GM23338 (cell line): Measurements from ENCODE around the gene PIK3CG. TPM values are rescaled to one million over a fixed set of nuclear protein-coding genes. Genes with fewer than 3 reads are reported as not detected.

Experiments used
- ATAC-seq: fragments of 200-7000 bp; cut with Tn5 transposase; 3 replicates; pipeline ENCODE4 v1.9.1; 2020
- DNase-seq: peaks from one replicate; pipeline ENCODE4 v3.0.0-alpha.2; 2015; ENCODE audit warnings: low spot score
- H2AFZ ChIP-seq: fragments of 200-600 bp; sonication (generic); 2 replicates; pipeline ENCODE4 v1.8.0; 2016; ENCODE audit warnings: antibody characterized with exemption, mild to moderate bottlenecking, moderate library complexity
- H3F3A ChIP-seq: fragments of 200-600 bp; sonication (generic); replicated peaks from 2 replicates; pipeline ENCODE4 v1.8.0; 2017; ENCODE audit warnings: antibody characterized with exemption, mixed run types, low read depth
- H3K27ac ChIP-seq: fragments of 200-600 bp; sonication (generic); 2 replicates; pipeline ENCODE4 v1.6.1; 2016; ENCODE audit warnings: low read depth
- H3K27me3 ChIP-seq: fragments of 200-600 bp; sonication (generic); 2 replicates; pipeline ENCODE4 v1.8.0; 2016; ENCODE audit warnings: mild to moderate bottlenecking, mixed run types, moderate library complexity; ENCODE audit not compliant: insufficient read depth
- H3K36me3 ChIP-seq: fragments of 200-600 bp; sonication (generic); 2 replicates; pipeline ENCODE4 v1.8.0; 2016; ENCODE audit warnings: mild to moderate bottlenecking; ENCODE audit not compliant: insufficient read depth
- H3K4me1 ChIP-seq: fragments of 200-600 bp; sonication (generic); 2 replicates; pipeline ENCODE4 v1.8.0; 2016; ENCODE audit warnings: mild to moderate bottlenecking, moderate library complexity; ENCODE audit not compliant: insufficient read depth
- H3K4me2 ChIP-seq: fragments of 200-600 bp; sonication (generic); 2 replicates; pipeline ENCODE4 v1.7.1; 2017; ENCODE audit warnings: mixed run types
- H3K4me3 ChIP-seq: fragments of 200-600 bp; sonication (generic); 2 replicates; pipeline ENCODE4 v1.6.1; 2016; ENCODE audit warnings: mixed run types
- H3K79me2 ChIP-seq: fragments of 200-600 bp; sonication (generic); replicated peaks from 2 replicates; pipeline ENCODE4 v1.8.0; 2017; ENCODE audit warnings: mild to moderate bottlenecking; ENCODE audit not compliant: insufficient read depth
- H3K9me2 ChIP-seq: fragments of 200-600 bp; sonication (generic); 2 replicates; pipeline ENCODE4 v1.8.0; 2017; ENCODE audit not compliant: insufficient read depth
- H4K20me1 ChIP-seq: fragments of 200-600 bp; sonication (generic); replicated peaks from 2 replicates; pipeline ENCODE4 v1.8.0; 2017; ENCODE audit warnings: mild to moderate bottlenecking; ENCODE audit not compliant: insufficient read depth
- H3K27ac Mint-ChIP-seq: 2 replicates; pipeline ENCODE4 v1.8.0; 2020; ENCODE audit warnings: inconsistent platforms, mild to moderate bottlenecking, moderate library complexity, mixed read lengths
- H3K27me3 Mint-ChIP-seq: 3 replicates; pipeline ENCODE4 v1.8.0; 2022; ENCODE audit warnings: low read depth, mild to moderate bottlenecking, moderate library complexity, mixed read lengths, inconsistent platforms; ENCODE audit not compliant: insufficient read depth, poor library complexity
- H3K36me3 Mint-ChIP-seq: 3 replicates; pipeline ENCODE4 v1.8.0; 2021; ENCODE audit warnings: low read depth, mild to moderate bottlenecking, inconsistent platforms, moderate library complexity, mixed read lengths
- H3K4me1 Mint-ChIP-seq: 3 replicates; pipeline ENCODE4 v1.8.0; 2020; ENCODE audit warnings: mild to moderate bottlenecking, inconsistent platforms, mixed read lengths
- H3K4me3 Mint-ChIP-seq: 3 replicates; pipeline ENCODE4 v1.8.0; 2021; ENCODE audit warnings: moderate library complexity, mild to moderate bottlenecking, inconsistent platforms, mixed read lengths
- H3K9me3 Mint-ChIP-seq: 3 replicates; pipeline ENCODE4 v1.8.0; 2020; ENCODE audit warnings: moderate library complexity, mild to moderate bottlenecking, inconsistent platforms, mixed read lengths
- CREB1 ChIP-seq: fragments of 250-450 bp; sonication (Bioruptor Pico); IDR thresholded peaks from 2 replicates; pipeline ENCODE4 v1.5.0; 2020; ENCODE audit warnings: low read depth, mild to moderate bottlenecking, moderate library complexity
- CTCF ChIP-seq, 2 experiments: fragments of 200-600 bp in 1 of 2; sonication (generic) in 1 of 2; conservative IDR thresholded peaks; 2 replicates each; pipeline versions ENCODE4 v1.5.1 to v1.6.1; 2016 to 2017; ENCODE audit warnings: antibody characterized with exemption in 2 of 2, low read depth in 2 of 2, mild to moderate bottlenecking in 2 of 2, moderate library complexity in 1 of 2
- EZH2 ChIP-seq: fragments of 200-600 bp; sonication (generic); IDR thresholded peaks from one replicate; pipeline ENCODE4 v1.8.0; 2017; ENCODE audit warnings: antibody characterized with exemption, mild to moderate bottlenecking, low read depth; ENCODE audit not compliant: unreplicated experiment
- EZH2phosphoT487 ChIP-seq: fragments of 200-600 bp; sonication (generic); IDR thresholded peaks from one replicate; pipeline ENCODE4 v1.8.1; 2018; ENCODE audit warnings: antibody characterized with exemption; ENCODE audit not compliant: unreplicated experiment
- JUNB ChIP-seq: IDR thresholded peaks from one replicate; pipeline ENCODE4 v1.6.1; 2016; ENCODE audit warnings: antibody characterized with exemption; ENCODE audit not compliant: unreplicated experiment
- NANOG ChIP-seq: IDR thresholded peaks from 2 replicates; pipeline ENCODE4 v1.6.1; 2016; ENCODE audit warnings: antibody characterized with exemption, borderline replicate concordance
- POLR2AphosphoS5 ChIP-seq: IDR thresholded peaks from 2 replicates; pipeline ENCODE4 v1.6.1; 2016; ENCODE audit warnings: antibody characterized with exemption, low read depth
- STAT1 ChIP-seq: IDR thresholded peaks from one replicate; pipeline ENCODE4 v1.6.1; 2016; ENCODE audit warnings: antibody characterized with exemption; ENCODE audit not compliant: unreplicated experiment
- ZNF114 ChIP-seq: fragments of 250-450 bp; sonication (Bioruptor Pico); IDR thresholded peaks from 2 replicates; pipeline ENCODE4 v1.5.0; 2020; ENCODE audit warnings: mild to moderate bottlenecking, moderate library complexity
- ZNF331 ChIP-seq: fragments of 250-450 bp; sonication (Bioruptor Pico); IDR thresholded peaks from 2 replicates; pipeline ENCODE4 v1.5.0; 2020; ENCODE audit warnings: low read depth, mild to moderate bottlenecking, moderate library complexity
- polyA plus RNA-seq: library from polyadenylated mRNA; unstranded; fragments of >200 nt; fragmentation: Nextera tagmentation; extraction: Ambion mirVana; gene quantifications from 2 replicates; pipeline ENCODE4 v1.2.1, GENCODE V29; 2016
- total RNA-seq: library from RNA; depleted of rRNA; stranded (reverse); fragments of >200 nt; shearing (Covaris generic); gene quantifications from 2 replicates; pipeline ENCODE4 v1.2.3, GENCODE V29; 2014
- TF ChIP-seq, protein P1 (sequence below): IDR thresholded peaks from one replicate; pipeline ENCODE4 v1.6.1; 2018; ENCODE audit warnings: antibody characterized with exemption; ENCODE audit not compliant: unreplicated experiment
- TF ChIP-seq, protein P2 (sequence below): fragments of 250-450 bp; sonication (Bioruptor Pico); IDR thresholded peaks from 2 replicates; pipeline ENCODE4 v1.5.0; 2020; ENCODE audit warnings: mild to moderate bottlenecking, moderate library complexity
- TF ChIP-seq, protein P3 (sequence below): IDR thresholded peaks from 2 replicates; pipeline ENCODE4 v1.6.1; 2016; ENCODE audit warnings: antibody characterized with exemption

PIK3CG gene
- total and polyA plus RNA-seq, 2 experiments from 2014 or later = not detected

- DNase-seq (no peak), ATAC-seq (no peak)
- H3K27ac ChIP-seq = no peak overlapping the region
- no peak overlapping the region for H2AFZ ChIP-seq
- Mint-ChIP-seq H3K36me3 (no peaks in the 10 kb centered on the region), H3K27ac (no peak overlapping the region), H3K4me1 (no peaks in the 10 kb centered on the region), H3K27me3 (no peaks in the 10 kb centered on the region), H3K4me3 (no peak overlapping the region), H3K9me3 (peaks cover 4% of the 10 kb centered on the region; the same call in 2 of the 3 replicates)
- no peaks in the 10 kb centered on the region for H3F3A ChIP-seq
- no peaks in the 10 kb centered on the region for H3K27me3 ChIP-seq
- H3K36me3 ChIP-seq = no peaks in the 10 kb centered on the region
- no peak overlapping the region for H3K4me2 ChIP-seq
- 0 out of 2 replicates have a peak, but pooled peaks cover 7% of the 10 kb centered on the region for H3K9me2 ChIP-seq
- no peak overlapping the region for H3K4me3 ChIP-seq
- H3K79me2 ChIP-seq = no peaks in the 10 kb centered on the region
- TF ChIP-seq ZNF114 (CRISPR knock-in tag) (no peak), NANOG (no peak), CREB1 (CRISPR knock-in tag) (no peak), JUNB (no peak), ZNF331 (CRISPR knock-in tag) (no peak), EZH2 (no peak), CTCF (conservative IDR thresholded peaks at IDR 0.05; ENCODE audit: low read depth in 2 of 2) (no peak), POLR2AphosphoS5 (no peak), EZH2phosphoT487 (no peak), STAT1 (no peak)
- TF ChIP-seq, protein P1, sequence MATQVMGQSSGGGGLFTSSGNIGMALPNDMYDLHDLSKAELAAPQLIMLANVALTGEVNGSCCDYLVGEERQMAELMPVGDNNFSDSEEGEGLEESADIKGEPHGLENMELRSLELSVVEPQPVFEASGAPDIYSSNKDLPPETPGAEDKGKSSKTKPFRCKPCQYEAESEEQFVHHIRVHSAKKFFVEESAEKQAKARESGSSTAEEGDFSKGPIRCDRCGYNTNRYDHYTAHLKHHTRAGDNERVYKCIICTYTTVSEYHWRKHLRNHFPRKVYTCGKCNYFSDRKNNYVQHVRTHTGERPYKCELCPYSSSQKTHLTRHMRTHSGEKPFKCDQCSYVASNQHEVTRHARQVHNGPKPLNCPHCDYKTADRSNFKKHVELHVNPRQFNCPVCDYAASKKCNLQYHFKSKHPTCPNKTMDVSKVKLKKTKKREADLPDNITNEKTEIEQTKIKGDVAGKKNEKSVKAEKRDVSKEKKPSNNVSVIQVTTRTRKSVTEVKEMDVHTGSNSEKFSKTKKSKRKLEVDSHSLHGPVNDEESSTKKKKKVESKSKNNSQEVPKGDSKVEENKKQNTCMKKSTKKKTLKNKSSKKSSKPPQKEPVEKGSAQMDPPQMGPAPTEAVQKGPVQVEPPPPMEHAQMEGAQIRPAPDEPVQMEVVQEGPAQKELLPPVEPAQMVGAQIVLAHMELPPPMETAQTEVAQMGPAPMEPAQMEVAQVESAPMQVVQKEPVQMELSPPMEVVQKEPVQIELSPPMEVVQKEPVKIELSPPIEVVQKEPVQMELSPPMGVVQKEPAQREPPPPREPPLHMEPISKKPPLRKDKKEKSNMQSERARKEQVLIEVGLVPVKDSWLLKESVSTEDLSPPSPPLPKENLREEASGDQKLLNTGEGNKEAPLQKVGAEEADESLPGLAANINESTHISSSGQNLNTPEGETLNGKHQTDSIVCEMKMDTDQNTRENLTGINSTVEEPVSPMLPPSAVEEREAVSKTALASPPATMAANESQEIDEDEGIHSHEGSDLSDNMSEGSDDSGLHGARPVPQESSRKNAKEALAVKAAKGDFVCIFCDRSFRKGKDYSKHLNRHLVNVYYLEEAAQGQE = no peak
- TF ChIP-seq, protein P2, sequence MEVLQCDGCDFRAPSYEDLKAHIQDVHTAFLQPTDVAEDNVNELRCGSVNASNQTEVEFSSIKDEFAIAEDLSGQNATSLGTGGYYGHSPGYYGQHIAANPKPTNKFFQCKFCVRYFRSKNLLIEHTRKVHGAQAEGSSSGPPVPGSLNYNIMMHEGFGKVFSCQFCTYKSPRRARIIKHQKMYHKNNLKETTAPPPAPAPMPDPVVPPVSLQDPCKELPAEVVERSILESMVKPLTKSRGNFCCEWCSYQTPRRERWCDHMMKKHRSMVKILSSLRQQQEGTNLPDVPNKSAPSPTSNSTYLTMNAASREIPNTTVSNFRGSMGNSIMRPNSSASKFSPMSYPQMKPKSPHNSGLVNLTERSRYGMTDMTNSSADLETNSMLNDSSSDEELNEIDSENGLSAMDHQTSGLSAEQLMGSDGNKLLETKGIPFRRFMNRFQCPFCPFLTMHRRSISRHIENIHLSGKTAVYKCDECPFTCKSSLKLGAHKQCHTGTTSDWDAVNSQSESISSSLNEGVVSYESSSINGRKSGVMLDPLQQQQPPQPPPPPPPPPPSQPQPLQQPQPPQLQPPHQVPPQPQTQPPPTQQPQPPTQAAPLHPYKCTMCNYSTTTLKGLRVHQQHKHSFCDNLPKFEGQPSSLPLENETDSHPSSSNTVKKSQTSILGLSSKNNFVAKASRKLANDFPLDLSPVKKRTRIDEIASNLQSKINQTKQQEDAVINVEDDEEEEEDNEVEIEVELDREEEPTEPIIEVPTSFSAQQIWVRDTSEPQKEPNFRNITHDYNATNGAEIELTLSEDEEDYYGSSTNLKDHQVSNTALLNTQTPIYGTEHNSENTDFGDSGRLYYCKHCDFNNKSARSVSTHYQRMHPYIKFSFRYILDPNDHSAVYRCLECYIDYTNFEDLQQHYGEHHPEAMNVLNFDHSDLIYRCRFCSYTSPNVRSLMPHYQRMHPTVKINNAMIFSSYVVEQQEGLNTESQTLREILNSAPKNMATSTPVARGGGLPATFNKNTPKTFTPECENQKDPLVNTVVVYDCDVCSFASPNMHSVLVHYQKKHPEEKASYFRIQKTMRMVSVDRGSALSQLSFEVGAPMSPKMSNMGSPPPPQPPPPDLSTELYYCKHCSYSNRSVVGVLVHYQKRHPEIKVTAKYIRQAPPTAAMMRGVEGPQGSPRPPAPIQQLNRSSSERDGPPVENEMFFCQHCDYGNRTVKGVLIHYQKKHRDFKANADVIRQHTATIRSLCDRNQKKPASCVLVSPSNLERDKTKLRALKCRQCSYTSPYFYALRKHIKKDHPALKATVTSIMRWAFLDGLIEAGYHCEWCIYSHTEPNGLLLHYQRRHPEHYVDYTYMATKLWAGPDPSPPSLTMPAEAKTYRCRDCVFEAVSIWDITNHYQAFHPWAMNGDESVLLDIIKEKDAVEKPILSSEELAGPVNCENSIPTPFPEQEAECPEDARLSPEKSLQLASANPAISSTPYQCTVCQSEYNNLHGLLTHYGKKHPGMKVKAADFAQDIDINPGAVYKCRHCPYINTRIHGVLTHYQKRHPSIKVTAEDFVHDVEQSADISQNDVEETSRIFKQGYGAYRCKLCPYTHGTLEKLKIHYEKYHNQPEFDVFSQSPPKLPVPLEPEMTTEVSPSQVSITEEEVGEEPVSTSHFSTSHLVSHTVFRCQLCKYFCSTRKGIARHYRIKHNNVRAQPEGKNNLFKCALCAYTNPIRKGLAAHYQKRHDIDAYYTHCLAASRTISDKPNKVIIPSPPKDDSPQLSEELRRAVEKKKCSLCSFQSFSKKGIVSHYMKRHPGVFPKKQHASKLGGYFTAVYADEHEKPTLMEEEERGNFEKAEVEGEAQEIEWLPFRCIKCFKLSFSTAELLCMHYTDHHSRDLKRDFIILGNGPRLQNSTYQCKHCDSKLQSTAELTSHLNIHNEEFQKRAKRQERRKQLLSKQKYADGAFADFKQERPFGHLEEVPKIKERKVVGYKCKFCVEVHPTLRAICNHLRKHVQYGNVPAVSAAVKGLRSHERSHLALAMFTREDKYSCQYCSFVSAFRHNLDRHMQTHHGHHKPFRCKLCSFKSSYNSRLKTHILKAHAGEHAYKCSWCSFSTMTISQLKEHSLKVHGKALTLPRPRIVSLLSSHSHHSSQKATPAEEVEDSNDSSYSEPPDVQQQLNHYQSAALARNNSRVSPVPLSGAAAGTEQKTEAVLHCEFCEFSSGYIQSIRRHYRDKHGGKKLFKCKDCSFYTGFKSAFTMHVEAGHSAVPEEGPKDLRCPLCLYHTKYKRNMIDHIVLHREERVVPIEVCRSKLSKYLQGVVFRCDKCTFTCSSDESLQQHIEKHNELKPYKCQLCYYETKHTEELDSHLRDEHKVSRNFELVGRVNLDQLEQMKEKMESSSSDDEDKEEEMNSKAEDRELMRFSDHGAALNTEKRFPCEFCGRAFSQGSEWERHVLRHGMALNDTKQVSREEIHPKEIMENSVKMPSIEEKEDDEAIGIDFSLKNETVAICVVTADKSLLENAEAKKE = no peak
- TF ChIP-seq, protein P3, sequence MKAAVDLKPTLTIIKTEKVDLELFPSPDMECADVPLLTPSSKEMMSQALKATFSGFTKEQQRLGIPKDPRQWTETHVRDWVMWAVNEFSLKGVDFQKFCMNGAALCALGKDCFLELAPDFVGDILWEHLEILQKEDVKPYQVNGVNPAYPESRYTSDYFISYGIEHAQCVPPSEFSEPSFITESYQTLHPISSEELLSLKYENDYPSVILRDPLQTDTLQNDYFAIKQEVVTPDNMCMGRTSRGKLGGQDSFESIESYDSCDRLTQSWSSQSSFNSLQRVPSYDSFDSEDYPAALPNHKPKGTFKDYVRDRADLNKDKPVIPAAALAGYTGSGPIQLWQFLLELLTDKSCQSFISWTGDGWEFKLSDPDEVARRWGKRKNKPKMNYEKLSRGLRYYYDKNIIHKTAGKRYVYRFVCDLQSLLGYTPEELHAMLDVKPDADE = no peak
- no peaks in the 10 kb centered on the region for H3K4me1 ChIP-seq
- no peaks in the 10 kb centered on the region for H4K20me1 ChIP-seq
Observed at GRCh38 chr7:106926892-106927291, 61.8 kb downstream of the PIK3CG start.
